Measurements from ENCODE around the gene TBC1D22B. TPM values are rescaled to one million over a fixed set of nuclear protein-coding genes. Genes with fewer than 3 reads are reported as not detected.
"Not testable (repeated sequence)": the region's sequence is repeated elsewhere in the genome, so short reads cannot be mapped to it uniquely, and the experiment has no call there.

Gene TBC1D22B
- total and polyA plus RNA-seq, 8 donors, result 3.5 to 16.3 (median 6.2) TPM

DNA sequence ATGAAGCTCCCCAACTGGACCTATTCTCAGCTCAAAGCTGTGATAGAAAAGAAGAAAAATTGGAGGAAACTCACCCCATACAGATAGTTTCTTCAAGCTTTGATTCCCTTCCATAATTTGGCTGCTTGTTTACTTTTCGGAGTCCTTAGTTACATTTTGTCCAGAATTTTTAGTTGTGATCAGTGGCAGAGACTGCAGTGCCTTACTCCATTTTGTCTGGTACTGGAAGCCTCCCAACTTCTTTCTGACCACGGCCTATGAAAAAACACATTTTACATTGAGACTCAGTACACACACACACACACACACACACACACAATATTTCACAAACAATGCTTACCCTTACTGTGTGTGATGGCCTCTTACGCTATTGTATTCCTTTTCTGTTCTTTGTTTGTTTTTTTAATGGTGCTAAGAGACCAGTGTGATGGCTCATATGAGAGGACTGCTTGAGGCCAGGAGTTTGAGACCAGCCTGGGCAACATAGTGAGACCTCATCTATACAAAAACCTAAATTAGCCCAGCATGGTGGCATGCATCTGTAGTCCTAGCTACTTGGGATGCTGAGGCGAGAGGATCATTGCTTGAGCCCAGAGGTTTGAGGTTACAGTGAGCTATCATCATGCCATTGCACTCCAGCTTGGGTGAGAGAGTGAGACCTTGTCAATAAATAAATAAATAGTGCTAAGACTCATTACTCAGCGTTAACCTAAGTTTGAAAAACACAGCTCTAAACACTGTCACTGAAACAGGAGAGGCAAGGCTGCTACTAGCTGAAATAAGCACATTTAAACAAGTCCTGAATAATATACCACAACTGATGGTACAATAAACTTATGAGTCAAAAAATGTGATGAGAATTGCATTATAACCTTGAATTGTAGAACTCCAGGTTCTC, 82.4 kb downstream of the TBC1D22B start:
- DNase-seq, result no peak
- 75 to 83% (median 78%) methylated on average over 5 of the region's 5 CpGs for WGBS, 5 donors
- no peak overlapping the region for H3K27ac ChIP-seq
- no peaks in the 10 kb centered on the region for H3K9me3 ChIP-seq
- H3K4me3 ChIP-seq, result no peak overlapping the region
- H3K27me3 ChIP-seq, result no peaks in the 10 kb centered on the region
- intact Hi-C loops (cut with DNase I; ENCODE audit: low total_unique reads), result no loop called here
- no peaks in the 10 kb centered on the region for H3K4me1 ChIP-seq
- no peaks in the 10 kb centered on the region for H3K36me3 ChIP-seq
- TF ChIP-seq POLR2AphosphoS5 (IDR thresholded peaks at IDR 0.05), result no peak
- TF ChIP-seq POLR2A (IDR thresholded peaks at IDR 0.05), result no peak
- no peak for TF ChIP-seq EP300 (IDR thresholded peaks at IDR 0.05)
- TF ChIP-seq, protein P1, sequence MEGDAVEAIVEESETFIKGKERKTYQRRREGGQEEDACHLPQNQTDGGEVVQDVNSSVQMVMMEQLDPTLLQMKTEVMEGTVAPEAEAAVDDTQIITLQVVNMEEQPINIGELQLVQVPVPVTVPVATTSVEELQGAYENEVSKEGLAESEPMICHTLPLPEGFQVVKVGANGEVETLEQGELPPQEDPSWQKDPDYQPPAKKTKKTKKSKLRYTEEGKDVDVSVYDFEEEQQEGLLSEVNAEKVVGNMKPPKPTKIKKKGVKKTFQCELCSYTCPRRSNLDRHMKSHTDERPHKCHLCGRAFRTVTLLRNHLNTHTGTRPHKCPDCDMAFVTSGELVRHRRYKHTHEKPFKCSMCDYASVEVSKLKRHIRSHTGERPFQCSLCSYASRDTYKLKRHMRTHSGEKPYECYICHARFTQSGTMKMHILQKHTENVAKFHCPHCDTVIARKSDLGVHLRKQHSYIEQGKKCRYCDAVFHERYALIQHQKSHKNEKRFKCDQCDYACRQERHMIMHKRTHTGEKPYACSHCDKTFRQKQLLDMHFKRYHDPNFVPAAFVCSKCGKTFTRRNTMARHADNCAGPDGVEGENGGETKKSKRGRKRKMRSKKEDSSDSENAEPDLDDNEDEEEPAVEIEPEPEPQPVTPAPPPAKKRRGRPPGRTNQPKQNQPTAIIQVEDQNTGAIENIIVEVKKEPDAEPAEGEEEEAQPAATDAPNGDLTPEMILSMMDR (IDR thresholded peaks at IDR 0.05), result no peak

DNA sequence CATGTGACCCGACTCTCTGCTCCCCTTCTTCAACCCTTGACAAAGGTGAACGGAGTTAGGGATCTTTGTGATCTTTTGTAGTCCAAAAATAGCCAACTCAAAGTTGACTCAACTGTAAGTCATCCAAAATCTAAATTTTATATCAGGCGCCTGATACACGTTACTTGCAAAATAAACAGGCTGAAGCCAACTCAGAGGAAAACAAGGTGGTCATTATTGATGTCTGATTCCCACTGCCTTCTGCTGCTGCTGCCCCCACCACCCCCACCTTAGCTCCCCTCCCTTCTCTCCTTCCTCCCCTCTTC, 83.0 kb downstream of the TBC1D22B start:
- no peak overlapping the region for H3K4me3 ChIP-seq
- TF ChIP-seq, protein P1 (IDR thresholded peaks at IDR 0.05), result no peak
- TF ChIP-seq EP300 (IDR thresholded peaks at IDR 0.05), result no peak
- no peak for TF ChIP-seq POLR2A (IDR thresholded peaks at IDR 0.05)
- no peak for TF ChIP-seq POLR2AphosphoS5 (IDR thresholded peaks at IDR 0.05)
- WGBS, 5 donors, result 46 to 74% (median 67%) methylated on average over 4 of the region's 4 CpGs
- H3K27ac ChIP-seq, result no peak overlapping the region
- H3K36me3 ChIP-seq, result no peaks in the 10 kb centered on the region
- no peak for DNase-seq
- H3K27me3 ChIP-seq, result no peaks in the 10 kb centered on the region
- H3K9me3 ChIP-seq, result no peaks in the 10 kb centered on the region
- intact Hi-C loops (cut with DNase I; ENCODE audit: low total_unique reads), result no loop called here
- no peaks in the 10 kb centered on the region for H3K4me1 ChIP-seq

DNA sequence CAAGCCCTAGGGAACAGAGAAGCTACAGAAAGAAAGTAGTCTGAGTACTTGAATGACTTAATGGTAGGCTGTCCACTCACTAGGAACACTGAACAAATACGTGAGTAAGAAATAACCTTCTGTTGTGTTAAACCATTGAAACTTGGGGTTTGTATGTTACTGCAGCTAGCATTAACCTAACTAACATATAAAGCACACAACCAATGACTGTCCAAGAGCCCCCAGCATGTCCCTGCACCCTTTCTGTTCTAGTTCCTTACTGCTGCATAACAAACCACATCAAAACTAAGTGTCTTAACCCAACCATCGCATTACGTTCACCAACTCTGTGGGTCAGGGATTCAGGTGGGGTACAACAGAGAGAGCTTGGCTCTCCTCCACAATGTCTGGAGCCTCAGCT, 85.7 kb downstream of the TBC1D22B start:
- H3K36me3 ChIP-seq, result no peaks in the 10 kb centered on the region
- TF ChIP-seq POLR2A (IDR thresholded peaks at IDR 0.05) (no peak), POLR2AphosphoS5 (IDR thresholded peaks at IDR 0.05) (no peak), EP300 (IDR thresholded peaks at IDR 0.05) (no peak)
- TF ChIP-seq, protein P1 (IDR thresholded peaks at IDR 0.05), result no peak
- 82 to 92% (median 90%) methylated on average over 3 of the region's 3 CpGs for WGBS, 5 donors
- H3K4me1 ChIP-seq, result no peaks in the 10 kb centered on the region
- H3K27ac ChIP-seq, result no peak overlapping the region
- no peaks in the 10 kb centered on the region for H3K27me3 ChIP-seq
- no peaks in the 10 kb centered on the region for H3K9me3 ChIP-seq
- intact Hi-C loops (cut with DNase I; ENCODE audit: low total_unique reads), result no loop called here
- H3K4me3 ChIP-seq, result no peak overlapping the region
- DNase-seq, result no peak

DNA sequence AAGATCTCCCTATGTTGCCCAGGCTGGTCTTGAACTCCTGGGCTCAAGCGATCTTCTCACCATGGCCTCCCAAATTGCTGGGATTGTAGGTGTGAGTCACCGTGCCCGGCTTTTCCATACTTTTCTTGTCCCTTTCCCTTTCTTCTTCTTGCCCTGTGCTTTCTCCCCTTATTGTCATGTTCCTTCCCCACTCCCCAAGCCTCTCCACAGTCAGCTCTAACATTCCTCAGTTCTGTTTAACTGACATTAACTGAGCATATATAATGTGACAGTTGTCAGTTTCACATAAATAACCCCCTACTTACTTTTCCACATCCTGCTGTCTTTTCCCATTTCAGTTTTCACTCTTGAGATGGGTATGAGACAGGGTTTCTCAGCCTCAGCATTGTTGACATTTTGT, 86.7 kb downstream of the TBC1D22B start:
- no peak for TF ChIP-seq POLR2AphosphoS5 (IDR thresholded peaks at IDR 0.05)
- Histone ChIP-seq H3K36me3 (no peaks in the 10 kb centered on the region), H3K27ac (no peak overlapping the region), H3K27me3 (no peaks in the 10 kb centered on the region), H3K4me1 (no peaks in the 10 kb centered on the region), H3K9me3 (no peaks in the 10 kb centered on the region), H3K4me3 (no peak overlapping the region)
- WGBS, 5 donors, result 85 to 92% (median 88%) methylated on average over 3 of the region's 3 CpGs
- DNase-seq, result no peak
- intact Hi-C loops (cut with DNase I; ENCODE audit: low total_unique reads), result no loop called here

DNA sequence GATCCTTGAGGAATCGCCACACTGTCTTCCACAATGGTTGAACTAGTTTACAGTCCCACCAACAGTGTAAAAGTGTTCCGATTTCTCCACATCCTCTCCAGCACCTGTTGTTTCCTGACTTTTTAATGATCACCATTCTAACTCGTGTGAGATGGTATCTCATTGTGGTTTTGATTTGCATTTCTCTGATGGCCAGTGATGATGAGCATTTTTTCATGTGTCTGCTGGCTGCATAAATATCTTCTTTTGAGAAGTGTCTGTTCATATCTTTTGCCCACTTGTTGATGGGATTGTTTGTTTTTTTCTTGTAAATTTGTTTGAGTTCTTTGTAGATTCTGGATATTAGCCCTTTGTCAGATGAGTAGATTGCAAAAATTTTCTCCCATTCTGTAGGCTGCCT, 88.2 kb downstream of the TBC1D22B start:
- H3K36me3 ChIP-seq; H3K27ac ChIP-seq; H3K4me3 ChIP-seq; H3K4me1 ChIP-seq; H3K9me3 ChIP-seq; intact Hi-C loops (cut with DNase I; ENCODE audit: low total_unique reads); H3K27me3 ChIP-seq; DNase-seq: not testable (repeated sequence)
- 69 to 86% (median 78%) methylated on average over 3 of the region's 3 CpGs for WGBS, 5 donors
